H1 (cell line): ENCODE measurements around the gene VPS52. TPM values are rescaled to one million over a fixed set of nuclear protein-coding genes. Genes with fewer than 3 reads are reported as not detected.
"Not testable (repeated sequence)": the region's sequence is repeated elsewhere in the genome, so short reads cannot be mapped to it uniquely, and the experiment has no call there.

ENCODE experiments used
- CTCF ChIA-PET: fragments of 300-600 bp; sonication (Branson Sonifier 250); formaldehyde crosslinking; loops from one replicate; lab custom pipeline; 2021; ENCODE audit not compliant: partially characterized antibody; lab: Charles Lee
- POLR2A ChIA-PET: fragments of 300-600 bp; sonication (Branson Sonifier 250); formaldehyde crosslinking; loops from one replicate; lab custom pipeline; 2021; ENCODE audit warnings: inconsistent platforms; ENCODE audit not compliant: partially characterized antibody; lab: Charles Lee
- DNase-seq, 2 experiments: peaks; one replicate each; pipeline versions ENCODE4 v3.0.0 to v3.0.0-alpha.2; 2010 to 2022; ENCODE audit warnings: low spot score in 2 of 2, low read depth in 1 of 2, mixed read lengths in 1 of 2
- FAIRE-seq: peaks from 2 replicates; lab custom pipeline; 2011; peaks lifted over from hg19 to GRCh38; lab: Jason Lieb, UNC
- H2AFZ ChIP-seq: 2 replicates; pipeline ENCODE4 v1.8.1; 2012; ENCODE audit warnings: low read length, inconsistent platforms
- H2AK5ac ChIP-seq: 2 replicates; pipeline ENCODE4 v1.6.1; 2013; ENCODE audit warnings: low read depth, low read length
- H2BK120ac ChIP-seq: replicated peaks from 2 replicates; pipeline ENCODE3; 2013; ENCODE audit warnings: low read depth, low read length, inconsistent platforms
- H2BK12ac ChIP-seq: 2 replicates; pipeline ENCODE4 v1.6.1; 2013; ENCODE audit warnings: low read depth, low read length
- H2BK15ac ChIP-seq: 2 replicates; pipeline ENCODE4 v1.6.1; 2013; ENCODE audit warnings: low read length
- H2BK20ac ChIP-seq: 2 replicates; pipeline ENCODE4 v1.6.1; 2013; ENCODE audit warnings: low read length
- H2BK5ac ChIP-seq: 2 replicates; pipeline ENCODE4 v1.6.1; 2013; ENCODE audit warnings: low read depth, low read length
- H3K14ac ChIP-seq: 2 replicates; pipeline ENCODE4 v1.6.1; 2013; ENCODE audit warnings: inconsistent platforms; ENCODE audit not compliant: insufficient read length
- H3K18ac ChIP-seq: 2 replicates; pipeline ENCODE4 v1.6.1; 2013; ENCODE audit warnings: low read length; ENCODE audit errors: extremely low read depth
- H3K23ac ChIP-seq: 2 replicates; pipeline ENCODE4 v1.6.1; 2013; ENCODE audit warnings: inconsistent platforms; ENCODE audit not compliant: insufficient read length
- H3K23me2 ChIP-seq: 2 replicates; pipeline ENCODE4 v1.6.1; 2013; ENCODE audit warnings: low read depth, low read length
- H3K27ac ChIP-seq: 2 replicates; pipeline ENCODE4 v1.6.1; 2011; ENCODE audit warnings: low read depth, low read length, inconsistent platforms
- H3K27me3 ChIP-seq, 4 experiments: replicated peaks in 1 of 4; 1 replicate in 1 of 4; 2 replicates in 3 of 4; pipeline versions ENCODE4 v1.6.1 to v1.8.1; 2011 to 2013; ENCODE audit warnings: low read length in 3 of 4, mild to moderate bottlenecking in 3 of 4, inconsistent platforms in 2 of 4, mixed read lengths in 2 of 4, moderate library complexity in 1 of 4; ENCODE audit not compliant: control insufficient read depth in 3 of 4, insufficient read depth in 3 of 4; ENCODE audit errors: extremely low read depth in 1 of 4
- H3K36me3 ChIP-seq, 4 experiments: 2 replicates each; pipeline versions ENCODE4 v1.6.1 to v1.8.1; 2011 to 2013; ENCODE audit warnings: mild to moderate bottlenecking in 4 of 4, low read length in 3 of 4, moderate library complexity in 2 of 4, control low read depth in 1 of 4, inconsistent platforms in 1 of 4; ENCODE audit not compliant: insufficient read depth in 4 of 4, control insufficient read depth in 2 of 4
- H3K4ac ChIP-seq: replicated peaks from 2 replicates; pipeline ENCODE3; 2013; ENCODE audit warnings: low read length, low read depth, mixed read lengths, inconsistent platforms; ENCODE audit not compliant: insufficient read length
- H3K4me1 ChIP-seq, 4 experiments: replicated peaks in 1 of 4; 1 replicate in 1 of 4; 2 replicates in 3 of 4; pipeline versions ENCODE4 v1.6.1 to v1.8.1; 2011 to 2013; ENCODE audit warnings: low read length in 3 of 4, inconsistent platforms in 2 of 4, mixed read lengths in 1 of 4; ENCODE audit not compliant: insufficient read depth in 4 of 4, control insufficient read depth in 3 of 4
- H3K4me2 ChIP-seq, 2 experiments: 2 replicates each; pipeline versions ENCODE4 v1.6.1 to v1.8.1; 2011 to 2013; ENCODE audit warnings: low read depth in 2 of 2, low read length in 2 of 2, control low read depth in 1 of 2, inconsistent platforms in 1 of 2, mild to moderate bottlenecking in 1 of 2; ENCODE audit not compliant: insufficient read depth in 1 of 2
- H3K4me3 ChIP-seq, 4 experiments: fragments of 200-600, 300-600 bp in 1 of 4; sonication (generic), shearing (Covaris generic), sonication (Bioruptor Twin) in 1 of 4; 2 replicates each; pipeline versions ENCODE4 v1.5.1 to v1.8.1; 2011 to 2016; ENCODE audit warnings: low read length in 4 of 4, low read depth in 3 of 4, control low read depth in 2 of 4, inconsistent platforms in 2 of 4, mild to moderate bottlenecking in 2 of 4, mixed read lengths in 1 of 4, moderate library complexity in 1 of 4; ENCODE audit not compliant: insufficient read depth in 2 of 4; ENCODE audit errors: extremely low read depth in 1 of 4
- H3K56ac ChIP-seq: replicated peaks from 2 replicates; pipeline ENCODE3; 2013; ENCODE audit warnings: low read depth, mild to moderate bottlenecking, mixed read lengths, low read length, inconsistent platforms; ENCODE audit not compliant: insufficient read length
- H3K79me1 ChIP-seq: 2 replicates; pipeline ENCODE4 v1.6.1; 2013; ENCODE audit warnings: low read depth, low read length, control low read depth
- H3K79me2 ChIP-seq, 2 experiments: 2 replicates each; pipeline versions ENCODE4 v1.6.1 to v1.8.1; 2012 to 2013; ENCODE audit warnings: low read length in 2 of 2, mild to moderate bottlenecking in 2 of 2, inconsistent platforms in 1 of 2; ENCODE audit not compliant: insufficient read depth in 2 of 2, control insufficient read depth in 1 of 2
- H3K9ac ChIP-seq, 4 experiments: replicated peaks in 1 of 4; 1 replicate in 1 of 4; 2 replicates in 3 of 4; pipeline versions ENCODE4 v1.6.1 to v1.8.1; 2011 to 2013; ENCODE audit warnings: low read depth in 3 of 4, low read length in 3 of 4, control low read depth in 2 of 4, mild to moderate bottlenecking in 2 of 4, moderate library complexity in 2 of 4, inconsistent platforms in 1 of 4; ENCODE audit errors: extremely low read depth in 1 of 4
- H3K9me3 ChIP-seq, 2 experiments: 2 replicates each; pipeline versions ENCODE4 v1.6.1 to v1.8.1; 2012 to 2013; ENCODE audit warnings: mild to moderate bottlenecking in 2 of 2, moderate library complexity in 2 of 2, control low read depth in 1 of 2, inconsistent platforms in 1 of 2, low read depth in 1 of 2, low read length in 1 of 2, mixed read lengths in 1 of 2; ENCODE audit not compliant: insufficient read depth in 2 of 2
- H4K20me1 ChIP-seq, 2 experiments: replicated peaks in 1 of 2; 2 replicates each; pipeline versions ENCODE3 to v1.8.1; 2011 to 2013; ENCODE audit warnings: inconsistent platforms in 2 of 2, low read length in 2 of 2, mild to moderate bottlenecking in 1 of 2; ENCODE audit not compliant: insufficient read depth in 2 of 2, control insufficient read depth in 1 of 2
- H4K5ac ChIP-seq: 2 replicates; pipeline ENCODE4 v1.6.1; 2013; ENCODE audit warnings: low read length, low read depth, mixed read lengths, inconsistent platforms; ENCODE audit not compliant: insufficient read length
- H4K8ac ChIP-seq: 2 replicates; pipeline ENCODE4 v1.8.0; 2013; ENCODE audit warnings: mild to moderate bottlenecking, moderate library complexity, low read length, inconsistent platforms; ENCODE audit not compliant: insufficient read depth; ENCODE audit errors: extremely low read depth
- H4K91ac ChIP-seq: replicated peaks from 2 replicates; pipeline ENCODE3; 2013; ENCODE audit warnings: low read length, mixed read lengths, inconsistent platforms; ENCODE audit not compliant: insufficient read length
- WGBS, 2 experiments: shearing (Covaris generic) in 1 of 2; methylation state at CpG; one replicate each; pipeline versions ENCODE4 v1.1.6 to v1.1.7; 2013 to 2015; ENCODE audit warnings: low lambda C conversion rate in 2 of 2, mixed read lengths in 2 of 2, inconsistent platforms in 1 of 2, low coverage in 1 of 2, missing lambda C conversion rate in 1 of 2; ENCODE audit not compliant: insufficient replicate concordance in 2 of 2, insufficient coverage in 1 of 2, insufficient read length in 1 of 2; ENCODE audit errors: extremely low coverage in 1 of 2, missing lambda C conversion rate in 1 of 2; 5-methylcytosine and 5-hydroxymethylcytosine counted together
- polyA plus RNA-seq, 7 experiments: library from polyadenylated mRNA; depleted of rRNA in 3 of 7; stranded (reverse) in 5 of 7; unstranded in 2 of 7; fragments of >200 nt in 5 of 7; fragments of 200-250 nt in 2 of 7; gene quantifications; 1 replicate in 5 of 7; 2 replicates in 1 of 7; 4 replicates in 1 of 7; pipeline versions ENCODE4 v1.2.1 to v1.2.3, GENCODE V29; 2011 to 2013; ENCODE audit warnings: missing spikeins in 2 of 7, mixed read lengths in 2 of 7
- total RNA-seq: library from RNA; stranded (reverse); fragmentation: NEBNext Ultra II Directional; extraction: Animal tissue kit (Norgen Biotek cat#: 25700); gene quantifications from 2 replicates; pipeline ENCODE4 v1.2.1, GENCODE V29; 2021

VPS52 gene
- total and polyA plus RNA-seq, 2 of the 8 experiments (the other 6 are each of a cell fraction or from before 2014, with no cell fraction given): 36.5 to 86.3 TPM

- H3K56ac ChIP-seq, H3K9me3 ChIP-seq, H3K18ac ChIP-seq, H4K20me1 ChIP-seq, H2AFZ ChIP-seq, H3K23me2 ChIP-seq, H3K4ac ChIP-seq, H2BK20ac ChIP-seq, H2BK15ac ChIP-seq, H2AK5ac ChIP-seq, H3K79me2 ChIP-seq, H3K36me3 ChIP-seq, H3K79me1 ChIP-seq, H4K91ac ChIP-seq, H3K27me3 ChIP-seq, H2BK120ac ChIP-seq, H3K23ac ChIP-seq, H2BK12ac ChIP-seq, H3K27ac ChIP-seq, DNase-seq, H4K5ac ChIP-seq, H4K8ac ChIP-seq, H3K9ac ChIP-seq, H3K14ac ChIP-seq, H2BK5ac ChIP-seq, FAIRE-seq: not testable (repeated sequence)
- 17% methylated on average over 11 of the region's 14 CpGs; no CpG with 5 or more reads in 1 of the 2 experiments for WGBS, 2 experiments
- H3K4me3 ChIP-seq: peak overlapping the region in 1 of 4 experiments; percentile 38; a peak in 3 of 8 replicates
- peaks cover 0 to 11% (median 2%) of the 10 kb centered on the region in 4 experiments; a peak in 2 of 7 replicates for H3K4me1 ChIP-seq
- ChIA-PET POLR2A (interaction anchor here (3.2 kb wide), 1 partner anchor 45 kb away, joined by 10 read pairs; the partner anchor contains the start of genes RPS18 and VPS52), CTCF (interaction anchor here (0.6 to 1.8 kb wide), 8 partner anchors 9 to 236 kb away, joined by 3 to 7 read pairs (median 4); no protein-coding TSS in a partner anchor)
- peak overlapping the region; percentile 1 to 55; a peak in 3 of 4 replicates for H3K4me2 ChIP-seq
Observed at GRCh38 chr6:33226503-33227120, 45.1 kb downstream of the VPS52 start.
